ENCODE results near the gene SPTSSB. TPM values are rescaled to one million over a fixed set of nuclear protein-coding genes. Genes with fewer than 3 reads are reported as not detected.

The SPTSSB gene
- total and polyA plus RNA-seq, 11 donors, result 0.09 to 0.58 (median 0.36) TPM; not detected in 5

DNA sequence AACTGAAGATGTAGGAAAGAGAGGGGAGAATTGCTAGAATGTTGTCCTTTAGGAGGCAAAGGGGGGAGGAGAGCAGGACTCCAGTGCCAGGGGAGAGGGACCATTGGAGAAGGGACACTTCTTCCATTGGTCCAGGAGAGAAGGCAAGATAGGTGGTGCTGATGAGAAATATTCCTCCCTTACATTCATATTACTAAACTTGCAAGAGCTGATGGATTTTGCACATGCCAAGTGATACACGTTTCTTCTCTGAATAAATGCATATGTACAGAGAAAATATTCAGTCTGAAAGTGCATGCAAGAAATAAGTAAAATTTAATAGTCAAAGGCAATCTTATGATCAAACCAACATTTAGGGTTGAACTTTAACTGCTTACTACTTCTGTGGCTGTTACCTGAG is 21.5 kb upstream of the SPTSSB start:
- no peak overlapping the region for H3K27ac ChIP-seq
- 67 to 71% (median 69%) methylated on average over 1 of the region's 1 CpG for WGBS, 4 donors
- H3K36me3 ChIP-seq, result no peaks in the 10 kb centered on the region
- DNase-seq (no peak), ATAC-seq (no peak)
- no peak overlapping the region for H3K4me3 ChIP-seq
- no peak for TF ChIP-seq POLR2A (IDR thresholded peaks at IDR 0.05)
- TF ChIP-seq, protein P1, sequence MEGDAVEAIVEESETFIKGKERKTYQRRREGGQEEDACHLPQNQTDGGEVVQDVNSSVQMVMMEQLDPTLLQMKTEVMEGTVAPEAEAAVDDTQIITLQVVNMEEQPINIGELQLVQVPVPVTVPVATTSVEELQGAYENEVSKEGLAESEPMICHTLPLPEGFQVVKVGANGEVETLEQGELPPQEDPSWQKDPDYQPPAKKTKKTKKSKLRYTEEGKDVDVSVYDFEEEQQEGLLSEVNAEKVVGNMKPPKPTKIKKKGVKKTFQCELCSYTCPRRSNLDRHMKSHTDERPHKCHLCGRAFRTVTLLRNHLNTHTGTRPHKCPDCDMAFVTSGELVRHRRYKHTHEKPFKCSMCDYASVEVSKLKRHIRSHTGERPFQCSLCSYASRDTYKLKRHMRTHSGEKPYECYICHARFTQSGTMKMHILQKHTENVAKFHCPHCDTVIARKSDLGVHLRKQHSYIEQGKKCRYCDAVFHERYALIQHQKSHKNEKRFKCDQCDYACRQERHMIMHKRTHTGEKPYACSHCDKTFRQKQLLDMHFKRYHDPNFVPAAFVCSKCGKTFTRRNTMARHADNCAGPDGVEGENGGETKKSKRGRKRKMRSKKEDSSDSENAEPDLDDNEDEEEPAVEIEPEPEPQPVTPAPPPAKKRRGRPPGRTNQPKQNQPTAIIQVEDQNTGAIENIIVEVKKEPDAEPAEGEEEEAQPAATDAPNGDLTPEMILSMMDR (IDR thresholded peaks at IDR 0.05), result no peak
- H3K4me1 ChIP-seq, result peaks cover 0 to 36% (median 0%) of the 10 kb centered on the region in 12 donors
- H3K9me3 ChIP-seq, result no peaks in the 10 kb centered on the region
- peaks cover 0 to 3% (median 0%) of the 10 kb centered on the region in 9 donors for H3K27me3 ChIP-seq
- intact Hi-C loops (cut with DNase I), result no loop called here

- DNase-seq, result no peak
- Histone ChIP-seq H3K4me1 (peaks cover 0 to 38% (median 0%) of the 10 kb centered on the region in 12 donors), H3K4me3 (no peak overlapping the region), H3K36me3 (no peaks in the 10 kb centered on the region), H3K9me3 (no peaks in the 10 kb centered on the region), H3K27me3 (peaks cover 0 to 3% (median 0%) of the 10 kb centered on the region in 9 donors), H3K27ac (no peak overlapping the region)
- intact Hi-C loops (cut with DNase I), result no loop called here
- TF ChIP-seq, protein P1 (IDR thresholded peaks at IDR 0.05), result no peak
- no peak for TF ChIP-seq POLR2A (IDR thresholded peaks at IDR 0.05)
- no peak for ATAC-seq
- WGBS, 4 donors, result 42 to 95% (median 88%) methylated on average over 2 of the region's 2 CpGs
These were observed 18.9 kb upstream of the SPTSSB start for GRCh38 chr3:161390200-161390599.

DNA sequence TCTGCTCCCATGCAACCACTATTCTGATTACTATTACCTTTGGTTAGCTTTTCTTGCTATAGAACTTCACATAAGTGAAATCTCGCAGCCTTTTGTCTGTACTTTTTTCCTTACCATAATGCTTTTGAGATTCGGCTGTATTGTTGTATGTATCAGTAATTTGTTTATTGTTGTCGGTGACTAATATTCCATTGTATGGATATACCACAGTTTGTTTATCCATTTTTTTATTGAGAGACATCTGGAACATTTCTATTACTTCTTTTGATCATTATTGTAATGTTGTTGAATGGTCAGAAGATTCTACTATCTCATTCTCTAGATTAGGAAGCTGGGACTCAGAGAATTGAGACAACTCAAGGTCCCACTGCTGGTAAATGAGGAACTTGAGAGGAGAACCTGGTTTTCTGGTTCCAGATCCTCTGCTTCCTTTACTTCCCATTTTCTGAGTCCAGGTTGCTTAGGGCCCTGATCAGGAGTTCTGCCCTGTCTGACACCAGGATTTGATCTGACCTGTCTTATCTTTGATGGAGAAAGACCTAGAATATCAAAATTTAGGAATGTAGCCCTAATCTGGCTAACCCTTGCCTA is 18.2 kb upstream of the SPTSSB start:
- DNase-seq (no peak), ATAC-seq (no peak)
- Histone ChIP-seq H3K4me3 (no peak overlapping the region), H3K9me3 (no peaks in the 10 kb centered on the region), H3K27ac (peak overlapping the region in 1 of 12 donors; percentile 45), H3K4me1 (peaks cover 0 to 35% (median 0%) of the 10 kb centered on the region in 12 donors), H3K36me3 (no peaks in the 10 kb centered on the region), H3K27me3 (peaks cover 0 to 3% (median 0%) of the 10 kb centered on the region in 9 donors)
- TF ChIP-seq, protein P1 (IDR thresholded peaks at IDR 0.05), result no peak
- no peak for TF ChIP-seq POLR2A (IDR thresholded peaks at IDR 0.05)
- intact Hi-C loops (cut with DNase I), result no loop called here
- 87 to 94% (median 93%) methylated on average over 3 of the region's 3 CpGs for WGBS, 4 donors

- no peak overlapping the region for H3K4me3 ChIP-seq
- TF ChIP-seq, protein P1 (IDR thresholded peaks at IDR 0.05), result no peak
- no peak for TF ChIP-seq POLR2A (IDR thresholded peaks at IDR 0.05)
- intact Hi-C loops (cut with DNase I), result no loop called here
- H3K27ac ChIP-seq, result peak overlapping the region in 1 of 12 donors; percentile 45
- peak in 1 of 4 donors; percentile 52 for ATAC-seq
- H3K36me3 ChIP-seq, result no peaks in the 10 kb centered on the region
- DNase-seq, result no peak
- H3K9me3 ChIP-seq, result no peaks in the 10 kb centered on the region
- peaks cover 0 to 3% (median 0%) of the 10 kb centered on the region in 9 donors for H3K27me3 ChIP-seq
- H3K4me1 ChIP-seq, result peaks cover 0 to 32% (median 0%) of the 10 kb centered on the region in 12 donors
These were observed 17.5 kb upstream of the SPTSSB start for GRCh38 chr3:161388855-161389254.
